ENCODE data around the gene EZH2.

- TF ChIP-seq POLR2AphosphoS5 (IDR thresholded peaks at IDR 0.05; ENCODE audit: low read depth, low read length) (no peak), TAF1 (IDR thresholded peaks at IDR 0.05; ENCODE audit: low read depth, low read length) (no peak), POLR2A (IDR thresholded peaks at IDR 0.05; ENCODE audit: low read depth, low read length) (no peak), POU2F2 (IDR thresholded peaks at IDR 0.05; ENCODE audit: low read depth, low read length) (no peak)
These were observed 84.1 kb downstream of the EZH2 start for GRCh38 chr7:148799893-148800555.
